Central memory CD4-positive, alpha-beta T cell (primary cell): ENCODE measurements around the gene SCAPER.
A peak's percentile ranks its signal among the peaks of the same experiment; 100 is the strongest.
"Not testable (repeated sequence)": the region's sequence is repeated elsewhere in the genome, so short reads cannot be mapped to it uniquely, and the experiment has no call there.

Experiments used
- DNase-seq: peaks from one replicate; pipeline ENCODE4 v3.0.0; 2022

The SCAPER gene

GRCh38 chr15:76912430-76912829, 7.3 kb upstream of the SCAPER start:
- DNase-seq: no peak

- no peak for DNase-seq
Observed at GRCh38 chr15:76905855-76906254, 715 bp upstream of the SCAPER start.

- peak; percentile 9 for DNase-seq
Observed at GRCh38 chr15:76904461-76905012, 603 bp downstream of the SCAPER start.

- peak; percentile 10 for DNase-seq
Observed at GRCh38 chr15:76903251-76903681, 1.9 kb downstream of the SCAPER start.

GRCh38 chr15:76901965-76902364, 3.2 kb downstream of the SCAPER start:
- DNase-seq: no peak

- not testable (repeated sequence) for DNase-seq
Observed at GRCh38 chr15:76899931-76900310, 5.2 kb downstream of the SCAPER start.

GRCh38 chr15:76899176-76899930, 5.8 kb downstream of the SCAPER start:
- not testable (repeated sequence) for DNase-seq

- no peak for DNase-seq
Observed at GRCh38 chr15:76898102-76898501, 7.0 kb downstream of the SCAPER start.

GRCh38 chr15:76894174-76894573, 11.0 kb downstream of the SCAPER start:
- DNase-seq: no peak

- not testable (repeated sequence) for DNase-seq
Observed at GRCh38 chr15:76892836-76893235, 12.3 kb downstream of the SCAPER start.

GRCh38 chr15:76887280-76888141, 17.6 kb downstream of the SCAPER start:
- DNase-seq: not testable (repeated sequence)

- DNase-seq: no peak
Observed at GRCh38 chr15:76885212-76885611, 19.9 kb downstream of the SCAPER start.

- DNase-seq: no peak
Observed at GRCh38 chr15:76875911-76876310, 29.2 kb downstream of the SCAPER start.

GRCh38 chr15:76873066-76873465, 32.1 kb downstream of the SCAPER start:
- not testable (repeated sequence) for DNase-seq

GRCh38 chr15:76871930-76872329, 33.2 kb downstream of the SCAPER start:
- DNase-seq: no peak

- no peak for DNase-seq
Observed at GRCh38 chr15:76868740-76869139, 36.4 kb downstream of the SCAPER start.

- no peak for DNase-seq
Observed at GRCh38 chr15:76866716-76867321, 38.3 kb downstream of the SCAPER start.

- no peak for DNase-seq
Observed at GRCh38 chr15:76866008-76866407, 39.1 kb downstream of the SCAPER start.

GRCh38 chr15:76865548-76865991, 39.6 kb downstream of the SCAPER start:
- DNase-seq: no peak

- DNase-seq: no peak
Observed at GRCh38 chr15:76864586-76864985, 40.6 kb downstream of the SCAPER start.

GRCh38 chr15:76863693-76864092, 41.4 kb downstream of the SCAPER start:
- no peak for DNase-seq

GRCh38 chr15:76863123-76863522, 42.0 kb downstream of the SCAPER start:
- DNase-seq: no peak

GRCh38 chr15:76861815-76862397, 43.2 kb downstream of the SCAPER start:
- DNase-seq: no peak
